Endothelial cell of umbilical vein (primary cell): ENCODE data around the gene MRPL12. TPM values are rescaled to one million over a fixed set of nuclear protein-coding genes. Genes with fewer than 3 reads are reported as not detected.

ENCODE experiments used
- BruUV-seq: library from RNA; stranded (reverse); fragments of 400-500 nt; replicated peaks from 2 replicates; lab custom pipeline; 2021; lab: Mats Ljungman, UMichigan
- CTCF ChIA-PET: fragments of 300-600, 350-600 bp; sonication (Branson Sonifier 250); formaldehyde crosslinking; loops from one replicate; lab custom pipeline; 2021; ENCODE audit warnings: antibody characterized with exemption, inconsistent platforms; lab: Charles Lee
- POLR2A ChIA-PET: fragments of 300-600, 350-600 bp; sonication (Branson Sonifier 250); formaldehyde crosslinking; loops from one replicate; lab custom pipeline; 2021; ENCODE audit warnings: antibody characterized with exemption, inconsistent platforms; lab: Charles Lee
- DNase-seq: peaks from one replicate; pipeline ENCODE4 v3.0.0-alpha.2; 2011; ENCODE audit warnings: low read depth, low spot score
- FAIRE-seq: peaks from 2 replicates; lab custom pipeline; 2011; peaks lifted over from hg19 to GRCh38; lab: Jason Lieb, UNC
- H2AFZ ChIP-seq: 2 replicates; pipeline ENCODE4 v1.6.0; 2012; ENCODE audit warnings: low read depth, low read length, control low read depth, inconsistent platforms
- H3K27ac ChIP-seq: 2 replicates; pipeline ENCODE4 v1.5.1; 2011; ENCODE audit warnings: low read depth, mild to moderate bottlenecking, control low read depth, low read length, moderate library complexity; ENCODE audit not compliant: insufficient read depth
- H3K27me3 ChIP-seq, 2 experiments: 2 replicates each; pipeline versions ENCODE4 v1.6.0 to v1.6.1; 2011; ENCODE audit warnings: low read length in 2 of 2, mixed read lengths in 1 of 2; ENCODE audit not compliant: control insufficient read depth in 2 of 2, insufficient read depth in 2 of 2
- H3K36me3 ChIP-seq, 2 experiments: 2 replicates in 1 of 2; 3 replicates in 1 of 2; pipeline ENCODE4 v1.5.1; 2011; ENCODE audit warnings: low read length in 2 of 2, mild to moderate bottlenecking in 1 of 2, moderate library complexity in 1 of 2; ENCODE audit not compliant: control insufficient read depth in 2 of 2, insufficient read depth in 2 of 2; ENCODE audit errors: extremely low read depth in 1 of 2
- H3K4me1 ChIP-seq: 3 replicates; pipeline ENCODE4 v1.5.1; 2011; ENCODE audit warnings: mild to moderate bottlenecking, low read length; ENCODE audit not compliant: control insufficient read depth, insufficient read depth; ENCODE audit errors: extremely low read depth
- H3K4me2 ChIP-seq: 2 replicates; pipeline ENCODE4 v1.6.1; 2011; ENCODE audit warnings: low read length, control low read depth, mixed read lengths; ENCODE audit not compliant: insufficient read depth
- H3K4me3 ChIP-seq, 3 experiments: fragments of 200-600 bp in 1 of 3; sonication (generic), shearing (Covaris generic) in 1 of 3; replicated peaks in 1 of 3; 2 replicates each; pipeline ENCODE4 v1.5.1; 2011 to 2016; ENCODE audit warnings: control low read depth in 3 of 3, low read length in 3 of 3, mild to moderate bottlenecking in 2 of 3, inconsistent platforms in 1 of 3, low read depth in 1 of 3, moderate library complexity in 1 of 3; ENCODE audit not compliant: insufficient read depth in 1 of 3
- H3K79me2 ChIP-seq: 2 replicates; pipeline ENCODE4 v1.6.0; 2012; ENCODE audit warnings: low read length, inconsistent platforms; ENCODE audit not compliant: control insufficient read depth, insufficient read depth
- H3K9ac ChIP-seq: replicated peaks from 2 replicates; pipeline ENCODE3; 2011; ENCODE audit warnings: low read length, control low read depth; ENCODE audit not compliant: insufficient read depth; ENCODE audit errors: extremely low read depth
- H3K9me1 ChIP-seq: replicated peaks from 3 replicates; pipeline ENCODE4 v1.6.0; 2011; ENCODE audit warnings: mild to moderate bottlenecking, low read length; ENCODE audit not compliant: control insufficient read depth, insufficient read depth; ENCODE audit errors: extremely low read depth
- H3K9me3 ChIP-seq: replicated peaks from 2 replicates; pipeline ENCODE4 v1.5.1; 2012; ENCODE audit warnings: low read length, inconsistent platforms; ENCODE audit not compliant: control insufficient read depth, insufficient read depth
- H4K20me1 ChIP-seq: replicated peaks from 2 replicates; pipeline ENCODE3; 2011; ENCODE audit warnings: mild to moderate bottlenecking, low read length; ENCODE audit not compliant: control insufficient read depth, insufficient read depth; ENCODE audit errors: extremely low read depth
- CTCF ChIP-seq, 2 donors: IDR thresholded peaks; 1 replicate in 1 of 2; 2 replicates in 1 of 2; pipeline ENCODE4 v1.5.1; 2011; ENCODE audit warnings: low read length in 2 of 2, mild to moderate bottlenecking in 2 of 2, moderate library complexity in 2 of 2, control low read depth in 1 of 2, inconsistent platforms in 1 of 2, low read depth in 1 of 2; ENCODE audit not compliant: insufficient read depth in 1 of 2; ENCODE audit errors: extremely low read depth in 1 of 2
- EZH2 ChIP-seq: IDR thresholded peaks from 2 replicates; pipeline ENCODE4 v1.6.1; 2012; ENCODE audit warnings: borderline replicate concordance, low read depth, mild to moderate bottlenecking, moderate library complexity, low read length, inconsistent platforms; ENCODE audit not compliant: severe bottlenecking
- FOS ChIP-seq: IDR thresholded peaks from 2 replicates; pipeline ENCODE4 v1.6.1; 2011; ENCODE audit warnings: mild to moderate bottlenecking, low read length, moderate library complexity, borderline replicate concordance; ENCODE audit not compliant: insufficient read depth
- GATA2 ChIP-seq: IDR thresholded peaks from 2 replicates; pipeline ENCODE4 v1.7.0; 2011; ENCODE audit warnings: low read depth, mild to moderate bottlenecking, moderate library complexity, mixed read lengths, low read length; ENCODE audit not compliant: insufficient read length, insufficient read depth
- JUN ChIP-seq: IDR thresholded peaks from 2 replicates; pipeline ENCODE4 v1.6.1; 2011; ENCODE audit warnings: borderline replicate concordance, low read depth; ENCODE audit not compliant: insufficient read length, insufficient read depth
- MAX ChIP-seq: IDR thresholded peaks from 2 replicates; pipeline ENCODE4 v1.6.1; 2011; ENCODE audit not compliant: insufficient read depth, insufficient read length
- MYC ChIP-seq: IDR thresholded peaks from one replicate; pipeline ENCODE4 v1.6.1; 2011; ENCODE audit warnings: mild to moderate bottlenecking, low read depth, low read length
- POLR2A ChIP-seq: IDR thresholded peaks from 2 replicates; pipeline ENCODE4 v1.6.1; 2012; ENCODE audit warnings: low read depth, mild to moderate bottlenecking, control low read depth, low read length
- POLR2AphosphoS5 ChIP-seq: IDR thresholded peaks from 2 replicates; pipeline ENCODE4 v1.6.1; 2012; ENCODE audit warnings: low read depth, mild to moderate bottlenecking, control low read depth, low read length, moderate library complexity; ENCODE audit not compliant: insufficient read depth
- dilution Hi-C: fragments of 300-500 bp; cut with MboI; formaldehyde crosslinking; loops from one replicate; pipeline ENCODE4 v1.15.0; 2019; ENCODE audit warnings: low sequenced_read_pairs; ENCODE audit not compliant: extremely low pct_ligation_motif_present
- intact Hi-C: fragments of 100-400 bp; cut with micrococcal nuclease; formaldehyde crosslinking; loops from one replicate; pipeline ENCODE4 v1.10.0; 2022
- polyA plus RNA-seq, 4 experiments: library from polyadenylated mRNA; depleted of rRNA in 3 of 4; stranded (reverse) in 3 of 4; unstranded in 1 of 4; fragments of >200 nt; gene quantifications; 2 replicates each; pipeline versions ENCODE4 v1.2.1 to v1.2.3, GENCODE V29; 2011 to 2012; ENCODE audit warnings: missing spikeins in 1 of 4
- total RNA-seq: library from RNA; stranded (reverse); gene quantifications from 2 replicates; pipeline ENCODE4 v1.2.3, GENCODE V29; 2021

The MRPL12 gene
- total and polyA plus RNA-seq, 2 donors (not counting 3 experiments of a cell fraction or from before 2014, with no cell fraction given): 91.9 to 99.9 TPM

GRCh38 chr17:81682565-81683207 lies 20.5 kb upstream of the MRPL12 start:
- Histone ChIP-seq H3K4me2 (peak overlapping the region; percentile 47), H3K9me1 (no peaks in the 10 kb centered on the region), H3K79me2 (peaks cover 55% of the 10 kb centered on the region), H3K36me3 (peaks cover 6 to 24% of the 10 kb centered on the region in 2 experiments), H3K9me3 (no peaks in the 10 kb centered on the region), H3K27ac (peak overlapping the region; percentile 43), H2AFZ (peak overlapping the region; percentile 39), H4K20me1 (no peaks in the 10 kb centered on the region), H3K4me3 (peak overlapping the region; percentile 46 to 93 (median 66)), H3K27me3 (no peaks in the 10 kb centered on the region), H3K9ac (peak overlapping the region; percentile 87), H3K4me1 (peaks cover 16% of the 10 kb centered on the region)
- ChIA-PET CTCF (interaction anchor here (1.2 kb wide), 1 partner anchor 15 kb away, joined by 4 read pairs; no protein-coding TSS in a partner anchor), POLR2A (interaction anchor here (1.0 kb wide), 1 partner anchor 21 kb away, joined by 4 read pairs; the partner anchor contains the start of gene MRPL12)
- intact Hi-C loops (loop anchor here (1.0 kb wide), 1 partner anchor 29 kb away; no protein-coding TSS in a partner anchor), dilution Hi-C loops (no loop called here)
- TSS peak; percentile 31 for BruUV-seq
- FAIRE-seq (peak; percentile 37), DNase-seq (no peak)
- no peak for TF ChIP-seq JUN
- TF ChIP-seq POLR2A: no peak
- no peak for TF ChIP-seq CTCF (IDR thresholded peaks at IDR 0.05; ENCODE audit: extremely low read depth in 1 of 2, insufficient read depth in 1 of 2, low read depth in 1 of 2, low read length in 2 of 2)
- TF ChIP-seq FOS: no peak
- no peak for TF ChIP-seq GATA2
- no peak for TF ChIP-seq MAX
- no peak for TF ChIP-seq POLR2AphosphoS5
- no peak for TF ChIP-seq MYC
- no peak for TF ChIP-seq EZH2
